Stimulated activated CD8-positive, alpha-beta memory T cell treated with anti-CD3 and anti-CD28 coated beads, Interleukin-15, amount 100 ng/mL, for 4 hours (primary cell): Measurements from ENCODE around the gene MBD3L5.
"Not testable (repeated sequence)": the region's sequence is repeated elsewhere in the genome, so short reads cannot be mapped to it uniquely, and the experiment has no call there.

Source experiments
- DNase-seq, 2 donors: peaks; one replicate each; pipeline ENCODE4 v3.0.0-alpha.2; 2020; ENCODE audit warnings: low read depth in 2 of 2

Gene MBD3L5

GRCh38 chr19:7030278-7030677 is at the start of gene MBD3L5:
MBD3L5 (plus strand) TSS chr19:7030578; CDS start chr19:7030612, 34 bp downstream.
- not testable (repeated sequence) for DNase-seq

DNA sequence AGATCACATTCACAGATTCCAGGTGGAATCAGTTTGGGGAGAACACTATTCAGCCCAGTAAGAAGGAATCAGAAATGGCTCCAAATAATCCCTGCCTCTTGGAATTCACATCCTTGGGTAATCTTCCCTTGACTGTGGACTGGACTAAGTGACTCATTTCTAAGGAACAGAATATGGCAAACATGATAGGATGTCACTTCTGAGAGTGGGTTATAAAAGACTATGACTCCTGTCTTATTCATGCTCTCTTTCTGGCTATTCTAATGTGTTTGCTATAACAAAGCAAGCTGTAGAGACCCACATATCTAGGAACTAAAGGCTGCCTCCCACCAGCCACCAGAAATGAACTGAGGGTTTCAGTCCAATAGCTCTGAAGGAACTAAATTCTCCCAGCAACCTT is 46.9 kb upstream of the MBD3L5 start:
- DNase-seq: no peak

DNA sequence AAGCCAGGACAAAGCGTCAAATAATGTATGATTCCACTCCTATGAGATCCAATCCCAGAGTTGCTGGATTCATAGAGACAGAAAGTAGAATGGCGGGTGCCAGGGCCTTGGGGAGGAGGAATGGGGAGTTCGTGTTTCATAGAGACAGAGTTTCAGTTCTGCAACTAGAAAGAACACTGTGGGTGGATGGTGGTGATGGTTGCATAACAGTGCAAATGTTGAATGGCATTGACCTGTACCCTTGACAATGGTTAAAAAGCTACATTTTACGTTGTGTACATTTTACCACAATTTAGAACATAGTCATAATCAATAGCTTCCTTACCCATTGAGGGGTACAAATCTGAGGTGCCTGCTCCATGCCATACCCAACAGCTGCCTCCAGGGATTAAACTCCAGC is 42.5 kb upstream of the MBD3L5 start:
- no peak for DNase-seq

GRCh38 chr19:6988257-6988656 is 42.1 kb upstream of the MBD3L5 start:
- no peak for DNase-seq

GRCh38 chr19:6995054-6995453 is 35.3 kb upstream of the MBD3L5 start:
- no peak for DNase-seq

DNA sequence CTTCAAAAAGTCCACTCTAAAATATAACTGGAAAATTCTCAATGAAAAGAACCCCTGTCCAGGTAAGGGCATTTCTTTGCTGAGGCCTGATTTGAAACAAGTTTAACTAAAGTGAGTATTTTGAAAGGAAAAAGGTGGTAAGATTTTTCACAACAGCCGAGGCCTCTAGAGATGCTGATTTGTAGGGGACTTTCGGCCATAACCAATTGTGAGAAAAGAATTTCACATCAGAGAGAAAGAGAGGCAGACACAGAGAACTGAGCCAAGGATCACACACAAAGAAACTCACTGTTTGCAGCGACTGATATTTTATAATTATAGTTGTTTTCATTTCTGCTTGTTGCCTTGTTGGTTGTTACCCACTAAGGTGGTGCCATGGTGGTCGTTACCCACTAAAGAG is 33.6 kb upstream of the MBD3L5 start:
- no peak for DNase-seq

DNA sequence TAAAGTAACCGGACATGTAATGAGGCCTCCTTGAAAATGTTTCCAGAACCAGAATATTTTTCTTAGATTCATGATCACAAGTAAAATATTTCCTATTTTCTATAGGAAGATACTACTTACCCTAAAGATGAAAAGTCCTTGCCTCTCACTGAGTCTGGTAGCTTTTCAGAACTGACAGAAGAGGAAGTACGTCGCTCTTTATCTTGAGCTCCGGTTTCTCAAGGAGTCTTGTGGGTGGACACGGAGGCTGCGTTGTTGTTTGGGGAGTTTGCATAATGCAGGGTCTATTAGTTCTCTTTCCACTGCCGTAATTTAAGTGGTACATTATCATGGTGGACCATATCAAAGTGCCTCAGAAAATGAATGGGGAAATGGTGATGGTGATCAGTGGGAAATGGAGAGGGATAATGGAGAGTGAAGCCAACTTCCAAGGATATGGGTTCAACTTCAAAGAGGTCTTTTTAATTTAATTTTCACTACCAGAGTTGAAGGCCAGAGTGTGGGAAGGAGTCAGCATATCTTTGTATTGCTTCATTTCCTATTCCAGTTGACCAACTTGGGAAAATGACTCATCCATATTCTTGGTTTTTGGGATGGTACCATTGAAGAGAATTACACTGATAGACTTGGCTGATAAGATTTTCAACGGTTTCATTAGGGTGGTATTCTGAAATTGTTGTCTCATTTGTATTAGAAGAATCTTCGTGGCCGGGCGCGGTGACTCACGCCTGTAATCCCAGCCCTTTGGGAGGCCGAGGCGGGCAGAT is 32.5 kb upstream of the MBD3L5 start:
- DNase-seq: no peak

DNA sequence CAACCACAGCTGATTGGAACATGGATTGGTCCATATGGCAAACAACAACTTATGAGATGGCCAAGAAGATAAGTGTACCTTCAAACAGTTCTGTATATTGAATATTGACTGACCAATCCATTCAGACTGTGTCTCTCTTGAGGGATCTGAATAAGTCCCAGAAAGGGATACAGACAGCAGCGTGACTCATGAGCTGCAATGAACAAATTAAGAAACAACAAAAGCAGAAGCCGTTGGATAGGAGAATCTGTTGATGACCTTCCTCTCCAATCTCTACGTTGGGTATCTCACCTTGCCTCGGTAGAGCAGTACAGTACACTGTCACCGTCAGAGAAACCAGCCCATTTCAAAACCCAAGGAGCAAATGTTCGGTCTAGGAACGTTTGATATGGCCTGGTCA is 30.4 kb upstream of the MBD3L5 start:
- no peak for DNase-seq

- no peak for DNase-seq
These were observed 30.0 kb upstream of the MBD3L5 start for GRCh38 chr19:7000333-7000732.

DNA sequence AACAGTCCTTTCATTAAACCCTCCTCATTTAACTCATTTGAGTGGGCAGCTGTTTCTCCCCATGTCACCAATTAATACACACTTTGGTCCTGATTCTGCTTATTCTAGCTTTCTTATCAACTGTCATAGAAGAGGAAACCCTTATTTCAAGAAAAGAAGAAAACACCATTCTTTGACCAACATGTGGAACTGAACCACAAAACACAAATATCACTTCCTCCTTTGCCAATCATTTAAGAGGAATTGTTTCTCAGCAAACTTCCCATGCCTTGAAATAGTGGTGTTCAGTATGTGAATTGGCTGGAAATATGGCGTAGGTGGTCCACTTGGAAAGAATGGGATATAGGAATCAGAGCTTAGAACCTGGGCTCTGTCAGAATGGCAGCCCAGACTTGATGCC is 29.6 kb upstream of the MBD3L5 start:
- no peak for DNase-seq

GRCh38 chr19:7004313-7004931 is 26.0 kb upstream of the MBD3L5 start:
- DNase-seq: no peak

GRCh38 chr19:7006135-7006704 is 24.2 kb upstream of the MBD3L5 start:
- no peak for DNase-seq

DNA sequence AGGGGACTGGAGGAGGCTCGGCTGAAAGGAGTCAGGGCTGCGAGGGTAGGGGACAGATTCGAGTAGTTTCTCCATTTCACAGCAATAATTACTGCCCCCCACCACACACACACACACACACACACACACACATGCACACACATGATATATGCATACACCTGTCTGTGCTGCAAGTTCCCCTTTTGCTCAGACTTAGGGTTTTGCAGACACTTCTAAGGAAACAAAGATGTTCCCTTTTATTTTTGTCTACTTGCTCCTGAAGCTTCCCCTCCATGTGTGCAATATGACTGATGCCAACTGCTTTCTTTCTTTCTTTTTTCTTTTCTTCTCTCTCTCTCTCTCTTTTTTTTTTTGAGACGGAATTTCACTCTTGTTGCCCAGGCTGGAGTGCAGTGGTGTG is 22.5 kb upstream of the MBD3L5 start:
- no peak for DNase-seq

DNA sequence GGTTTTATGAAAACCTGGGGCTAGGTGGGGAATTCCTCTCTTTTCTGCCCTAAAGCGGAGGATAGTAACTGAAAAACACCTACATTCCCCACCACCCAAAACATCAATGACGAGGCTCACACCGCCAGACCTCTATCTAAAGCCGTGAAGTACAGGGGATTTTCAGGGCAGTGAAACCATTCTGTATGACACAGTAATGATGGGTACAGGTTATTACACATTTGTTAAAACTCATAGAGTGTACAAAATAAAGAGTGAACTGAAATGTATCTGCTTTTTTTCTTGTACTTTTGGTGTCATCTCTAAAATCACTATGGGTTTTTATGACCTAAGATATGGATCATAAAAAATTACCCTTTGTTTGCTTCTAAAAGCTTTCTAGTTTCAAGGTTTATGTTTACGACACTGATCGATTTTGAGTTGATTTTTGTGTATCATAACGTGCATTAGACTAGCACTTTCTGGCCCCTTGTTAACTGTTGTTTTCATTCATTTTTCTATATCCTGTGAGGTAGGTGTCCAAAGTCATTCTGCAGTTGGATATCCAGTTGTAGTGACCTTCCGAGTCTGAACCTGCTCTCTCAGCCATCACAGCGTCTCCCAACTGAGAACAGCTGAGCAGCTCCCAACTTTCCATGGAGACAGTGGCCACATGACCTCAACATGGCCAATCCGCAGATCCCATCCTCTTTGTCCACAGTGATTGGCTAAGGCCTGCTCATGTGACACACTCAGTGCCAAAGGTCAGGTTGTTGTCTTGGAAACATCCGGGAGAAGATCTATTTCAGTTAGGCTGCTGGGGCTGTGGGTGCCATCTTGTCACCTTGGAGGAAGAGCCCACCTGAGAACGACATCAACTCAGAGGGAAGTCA is 19.4 kb upstream of the MBD3L5 start:
- DNase-seq: no peak

DNA sequence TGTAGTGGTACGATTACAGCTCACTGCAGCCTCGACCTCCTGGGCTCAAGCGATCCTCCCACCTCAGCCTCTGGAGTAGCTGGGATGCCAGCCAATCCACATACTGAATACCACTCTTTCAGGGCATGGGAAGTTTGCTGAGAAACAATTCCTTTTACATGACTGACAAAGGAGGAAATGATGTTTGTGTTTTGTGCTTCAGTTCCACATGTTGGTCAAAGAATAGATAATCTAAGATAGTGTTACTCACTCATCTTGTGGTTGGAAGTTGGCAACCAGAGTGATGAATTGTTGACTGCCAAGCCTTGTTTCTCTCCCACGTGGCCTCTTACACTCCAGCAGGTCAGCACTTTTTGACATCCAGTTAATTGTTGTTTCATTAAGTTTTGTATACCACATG is 16.7 kb upstream of the MBD3L5 start:
- DNase-seq: no peak

- DNase-seq: no peak
These were observed 11.6 kb upstream of the MBD3L5 start for GRCh38 chr19:7018828-7019227.

DNA sequence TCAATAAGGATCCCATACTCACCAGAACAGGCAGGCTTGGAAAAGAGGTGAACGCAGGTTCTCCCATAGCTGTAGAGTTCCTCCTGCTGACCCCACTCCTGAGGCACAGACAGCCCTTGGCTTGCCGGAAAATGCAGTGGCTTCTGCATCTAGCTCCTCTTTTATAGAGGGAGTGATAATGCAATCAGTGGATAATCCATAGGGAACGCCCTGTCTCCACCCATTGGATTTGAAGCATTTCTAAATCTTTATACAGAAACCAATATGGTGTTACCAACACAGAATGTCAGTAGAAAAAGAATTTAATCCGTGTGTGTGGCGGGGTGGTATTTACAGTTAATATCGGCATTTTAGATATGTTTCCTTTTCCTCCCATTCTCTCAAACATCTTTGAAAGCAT is 9.0 kb upstream of the MBD3L5 start, which contains the start of gene MBD3L2B:
Gene MBD3L2B (minus strand): TSS at position 101 of the 400 bp plus-strand sequence. CDS start 34 bp downstream, at position 67.
- not testable (repeated sequence) for DNase-seq

GRCh38 chr19:7028790-7029189 is 1.6 kb upstream of the MBD3L5 start:
- DNase-seq: not testable (repeated sequence)

DNA sequence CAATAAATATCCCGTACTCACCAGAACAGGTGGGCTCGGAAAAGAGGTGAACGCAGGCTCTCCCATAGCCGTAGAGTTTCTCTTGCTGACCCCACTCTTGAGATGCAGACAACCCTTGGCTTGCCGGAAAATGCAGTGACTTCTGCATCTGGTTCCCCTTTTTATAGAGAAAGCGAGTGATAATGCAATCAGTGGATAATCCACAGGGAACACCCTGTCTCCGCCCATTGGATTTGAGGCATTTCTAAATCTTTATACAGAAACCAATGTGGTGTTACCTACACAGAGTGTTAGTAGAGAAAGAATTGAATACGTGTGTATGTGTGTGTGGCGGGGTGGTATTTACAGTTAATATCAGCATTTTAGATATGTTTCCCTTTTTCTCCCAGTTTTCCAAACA is 9.7 kb downstream of the MBD3L5 start, which contains the start of gene MBD3L4:
Gene MBD3L4 (minus strand): TSS at position 101 of the 400 bp plus-strand sequence. CDS start 35 bp downstream, at position 66.
- DNase-seq: not testable (repeated sequence)

- not testable (repeated sequence) for DNase-seq
These were observed 11.2 kb downstream of the MBD3L5 start for GRCh38 chr19:7041563-7041962.

DNA sequence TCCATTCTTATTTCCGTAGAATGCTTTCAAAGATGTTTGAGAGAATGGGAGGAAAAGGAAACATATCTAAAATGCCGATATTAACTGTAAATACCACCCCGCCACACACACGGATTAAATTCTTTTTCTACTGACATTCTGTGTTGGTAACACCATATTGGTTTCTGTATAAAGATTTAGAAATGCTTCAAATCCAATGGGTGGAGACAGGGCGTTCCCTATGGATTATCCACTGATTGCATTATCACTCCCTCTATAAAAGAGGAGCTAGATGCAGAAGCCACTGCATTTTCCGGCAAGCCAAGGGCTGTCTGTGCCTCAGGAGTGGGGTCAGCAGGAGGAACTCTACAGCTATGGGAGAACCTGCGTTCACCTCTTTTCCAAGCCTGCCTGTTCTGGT is 18.6 kb downstream of the MBD3L5 start, which contains the start of gene MBD3L2:
Gene MBD3L2 (plus strand): TSS at position 301 of the 400 bp plus-strand sequence. CDS start 53 bp downstream, at position 354.
- not testable (repeated sequence) for DNase-seq

- DNase-seq: not testable (repeated sequence)
These were observed 21.0 kb downstream of the MBD3L5 start for GRCh38 chr19:7051421-7051820.
